NOMO-1 treated with dmso at 0.1 percent for 144 hours (cell line): ENCODE results near the gene SYT17.

Source experiments
- DNase-seq: peaks from one replicate; lab custom pipeline; 2025; ENCODE audit not compliant: unreplicated experiment; lab: John Stamatoyannopoulos, UW

Gene SYT17, protein sequence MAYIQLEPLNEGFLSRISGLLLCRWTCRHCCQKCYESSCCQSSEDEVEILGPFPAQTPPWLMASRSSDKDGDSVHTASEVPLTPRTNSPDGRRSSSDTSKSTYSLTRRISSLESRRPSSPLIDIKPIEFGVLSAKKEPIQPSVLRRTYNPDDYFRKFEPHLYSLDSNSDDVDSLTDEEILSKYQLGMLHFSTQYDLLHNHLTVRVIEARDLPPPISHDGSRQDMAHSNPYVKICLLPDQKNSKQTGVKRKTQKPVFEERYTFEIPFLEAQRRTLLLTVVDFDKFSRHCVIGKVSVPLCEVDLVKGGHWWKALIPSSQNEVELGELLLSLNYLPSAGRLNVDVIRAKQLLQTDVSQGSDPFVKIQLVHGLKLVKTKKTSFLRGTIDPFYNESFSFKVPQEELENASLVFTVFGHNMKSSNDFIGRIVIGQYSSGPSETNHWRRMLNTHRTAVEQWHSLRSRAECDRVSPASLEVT

DNA sequence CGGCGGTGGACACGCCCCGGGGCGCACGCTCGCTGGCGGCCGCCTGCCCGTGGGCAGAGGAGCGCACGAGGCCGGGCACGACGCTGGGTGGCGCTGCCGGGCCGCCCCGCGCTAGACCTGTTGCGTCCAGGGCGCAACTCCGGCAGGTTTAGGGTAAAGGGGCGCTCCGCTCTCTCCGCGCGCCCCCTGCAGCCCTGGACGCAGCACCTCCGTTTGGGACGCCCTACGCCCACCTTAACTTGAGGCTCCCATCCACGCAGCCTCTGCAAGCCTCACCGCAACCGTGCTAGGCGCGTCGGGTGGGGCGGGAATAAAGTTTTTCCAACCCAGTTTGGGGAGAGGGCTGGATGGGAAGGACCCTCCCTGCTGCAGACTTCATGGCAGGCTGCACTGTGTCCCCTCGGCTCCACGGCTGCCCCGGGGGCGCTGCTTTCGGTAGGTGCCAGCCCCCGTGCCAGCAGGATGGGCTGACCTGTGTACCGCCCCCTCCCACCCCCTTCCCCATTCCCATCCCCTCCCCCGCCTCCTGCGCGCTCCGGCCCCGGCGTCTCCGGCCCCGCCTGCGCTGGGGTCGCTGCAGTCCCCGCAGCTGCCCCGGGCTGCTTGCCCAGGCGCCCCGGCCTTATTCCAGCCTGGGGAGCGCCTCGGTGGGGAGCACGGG is at the start of gene SYT17:
SYT17 (plus strand) TSS at position 531 of the 661 bp plus-strand sequence. CDS start 407 bp downstream, outside the sequence.
- DNase-seq: peak; percentile 90

DNA sequence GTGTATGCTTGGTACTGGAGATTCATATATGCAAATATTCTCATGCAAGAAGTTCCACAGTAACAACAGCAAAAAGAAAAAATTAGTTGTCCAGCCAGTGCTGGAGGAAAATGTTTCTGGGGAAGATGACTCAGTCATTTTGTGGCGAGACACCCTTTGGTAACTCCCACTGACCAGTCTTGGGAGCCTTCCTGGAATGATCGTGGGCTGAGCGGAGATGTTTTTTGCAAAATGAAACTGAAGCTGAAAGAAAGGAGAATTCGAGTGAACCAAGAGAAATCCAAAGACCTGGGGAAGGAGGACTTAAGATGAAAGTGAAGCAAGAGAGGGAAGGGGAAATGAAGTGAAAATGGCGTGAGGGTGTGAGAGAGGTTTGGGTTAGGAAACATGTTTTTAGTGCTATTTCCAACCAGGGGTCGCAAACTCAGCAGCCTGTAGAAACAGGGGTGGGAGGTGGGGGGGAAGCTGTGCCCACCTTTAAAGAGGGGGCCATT is 49.1 kb upstream of the SYT17 start:
- DNase-seq: peak; percentile 63

DNA sequence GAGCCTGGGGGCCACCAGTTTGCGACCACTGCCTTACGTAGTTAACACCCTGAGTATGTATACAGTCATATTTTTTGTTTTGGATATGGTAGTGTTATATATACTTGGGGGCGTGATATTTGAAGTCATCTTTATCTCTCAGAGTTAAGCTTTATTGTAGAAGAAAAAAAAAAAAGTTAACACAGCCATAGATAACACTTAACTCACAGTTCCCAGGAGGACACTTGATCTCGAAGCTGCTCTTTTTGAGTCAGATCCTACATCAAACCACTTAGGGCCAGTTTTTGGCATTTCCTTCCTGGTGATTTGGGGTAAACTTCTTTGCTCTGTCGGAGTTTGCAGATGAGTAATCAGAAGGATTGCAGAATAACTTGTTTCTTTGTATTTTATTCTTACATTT is 48.5 kb upstream of the SYT17 start:
- DNase-seq: no peak

GRCh38 chr16:19123535-19124178 is 44.4 kb upstream of the SYT17 start:
- no peak for DNase-seq

- no peak for DNase-seq
Measured at GRCh38 chr16:19126300-19126699, 41.7 kb upstream of the SYT17 start.

- no peak for DNase-seq
Measured at GRCh38 chr16:19127205-19127604, 40.8 kb upstream of the SYT17 start.

DNA sequence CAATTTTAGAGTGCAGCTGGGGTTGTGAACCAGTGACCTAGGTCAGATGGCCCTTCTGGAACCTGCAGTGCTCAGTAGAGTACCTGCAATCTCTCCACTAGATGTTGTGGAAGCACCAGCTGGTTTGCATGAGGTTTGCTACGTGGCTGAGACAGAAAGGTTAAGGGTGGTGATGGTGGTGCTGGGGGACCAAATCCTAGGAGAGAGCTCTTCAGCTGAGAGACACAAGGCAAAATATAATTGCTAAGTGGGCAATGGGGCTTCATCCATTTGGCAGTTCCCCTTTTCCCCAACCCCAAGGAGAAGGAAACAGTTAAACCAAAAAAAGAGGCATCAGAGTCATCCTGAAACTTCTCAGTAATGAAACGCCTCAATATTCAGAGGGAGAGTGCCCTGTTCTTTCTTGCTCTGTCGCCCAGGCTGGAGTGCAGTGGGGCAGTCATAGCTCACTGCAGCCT is 40.3 kb upstream of the SYT17 start:
- peak; percentile 21 for DNase-seq

GRCh38 chr16:19128454-19129200 is 39.4 kb upstream of the SYT17 start:
- DNase-seq: no peak

- DNase-seq: no peak
Measured at GRCh38 chr16:19130385-19130784, 37.7 kb upstream of the SYT17 start.

GRCh38 chr16:19130852-19131824 is 36.9 kb upstream of the SYT17 start:
- DNase-seq: peak; percentile 31

DNA sequence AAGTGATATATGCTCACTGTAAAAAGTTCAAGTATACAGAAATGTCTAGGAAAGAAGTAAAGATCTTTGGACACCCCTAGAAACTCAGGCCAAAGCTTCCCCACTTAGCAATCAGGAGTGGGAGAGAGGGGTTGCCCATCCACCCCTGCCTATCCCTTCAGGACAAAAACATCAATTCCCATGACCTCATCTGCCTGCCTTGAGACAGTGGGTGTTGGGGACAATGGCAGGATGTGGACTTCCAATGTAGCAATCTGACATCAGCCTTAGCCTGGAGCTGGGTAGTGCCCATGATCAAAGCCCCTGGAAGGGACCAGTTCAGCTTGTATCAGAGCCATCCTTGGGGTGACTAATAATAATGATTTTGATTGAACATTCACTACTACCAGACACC is 36.2 kb upstream of the SYT17 start:
- no peak for DNase-seq

- no peak for DNase-seq
Measured at GRCh38 chr16:19132255-19132654, 35.8 kb upstream of the SYT17 start.

GRCh38 chr16:19132898-19133297 is 35.1 kb upstream of the SYT17 start:
- DNase-seq: no peak

- DNase-seq: no peak
Measured at GRCh38 chr16:19133600-19133999, 34.4 kb upstream of the SYT17 start.

DNA sequence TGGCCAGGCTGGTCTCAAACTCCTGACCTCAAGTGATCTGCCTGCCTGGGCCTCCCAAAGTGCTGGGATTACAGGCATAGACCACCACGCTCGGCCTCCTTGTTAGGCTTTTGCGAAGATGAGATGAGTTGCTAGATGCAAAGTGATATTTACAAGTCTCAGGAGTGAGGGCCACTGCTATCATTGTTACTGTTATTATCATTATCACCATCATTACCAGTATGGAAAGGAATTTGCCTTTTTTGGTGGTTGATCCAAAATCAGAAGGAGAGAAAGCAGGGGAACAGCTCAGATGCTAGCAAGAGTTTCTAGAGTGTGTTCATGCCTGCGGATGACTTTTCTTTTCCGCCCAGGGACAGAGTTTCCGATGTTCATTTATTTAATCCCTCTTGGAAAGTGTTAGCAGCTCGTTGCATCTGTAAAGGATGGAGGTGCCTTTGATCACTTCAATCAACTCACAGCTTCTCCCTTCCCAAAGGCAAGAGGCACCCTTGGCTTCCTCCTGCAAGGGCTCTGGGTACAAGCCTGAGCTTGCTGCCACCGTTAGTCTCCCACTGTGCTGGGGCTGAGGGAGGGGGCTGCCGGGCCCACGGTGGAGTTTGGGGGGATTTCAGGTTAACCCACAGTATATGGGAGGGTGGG is 32.7 kb upstream of the SYT17 start:
- no peak for DNase-seq

- no peak for DNase-seq
Measured at GRCh38 chr16:19135896-19136438, 32.1 kb upstream of the SYT17 start.

- peak; percentile 18 for DNase-seq
Measured at GRCh38 chr16:19136549-19137196, 31.4 kb upstream of the SYT17 start.
